Transverse colon (tissue), 4 donors: ENCODE data around the gene ATL1. TPM values are rescaled to one million over a fixed set of nuclear protein-coding genes. Genes with fewer than 3 reads are reported as not detected.

Source experiments
- DNase-seq: peaks from one replicate; pipeline ENCODE4 v3.0.0-alpha.2; 2019
- H3K27ac ChIP-seq, 4 donors: fragments of 200-600 bp; sonication (generic); 2 replicates each; pipeline ENCODE4 v1.5.1; 2016 to 2018; ENCODE audit warnings: inconsistent platforms in 4 of 4
- H3K27me3 ChIP-seq: fragments of 200-600 bp; sonication (generic); 2 replicates; pipeline ENCODE4 v1.5.1; 2017; ENCODE audit warnings: inconsistent platforms
- H3K36me3 ChIP-seq, 4 donors: fragments of 200-600 bp; sonication (generic); 2 replicates each; pipeline ENCODE4 v1.5.1; 2017 to 2019; ENCODE audit warnings: inconsistent platforms in 4 of 4
- H3K4me1 ChIP-seq, 4 donors: fragments of 200-600 bp; sonication (generic); 2 replicates each; pipeline ENCODE4 v1.5.1; 2017 to 2020; ENCODE audit warnings: inconsistent platforms in 4 of 4
- H3K4me3 ChIP-seq, 4 donors: fragments of 200-600 bp; sonication (generic); 1 replicate in 1 of 4; 2 replicates in 3 of 4; pipeline versions ENCODE4 v1.5.1 to v1.6.1; 2017 to 2019; ENCODE audit warnings: inconsistent platforms in 4 of 4
- H3K9me3 ChIP-seq, 2 donors: fragments of 200-600 bp; sonication (generic); 2 replicates each; pipeline ENCODE4 v1.5.1; 2017 to 2019; ENCODE audit warnings: inconsistent platforms in 2 of 2
- CTCF ChIP-seq, 5 experiments: fragments of 200-600 bp in 3 of 5; fragments of 450-650 bp in 2 of 5; sonication (generic) in 3 of 5; IDR thresholded peaks; 1 replicate in 2 of 5; 2 replicates in 3 of 5; pipeline ENCODE4 v1.5.1; 2016 to 2017; ENCODE audit warnings: antibody characterized with exemption in 5 of 5, inconsistent platforms in 3 of 5, mild to moderate bottlenecking in 2 of 5, moderate library complexity in 1 of 5
- EP300 ChIP-seq: sonication (generic); formaldehyde crosslinking; IDR thresholded peaks from one replicate; pipeline ENCODE4 v1.6.1; 2017; ENCODE audit warnings: antibody characterized with exemption, low read depth
- POLR2A ChIP-seq: fragments of 450-650 bp; IDR thresholded peaks from one replicate; pipeline ENCODE4 v1.6.1; 2016; ENCODE audit warnings: antibody characterized with exemption, mild to moderate bottlenecking, moderate library complexity
- POLR2AphosphoS5 ChIP-seq, 3 donors: sonication (generic); formaldehyde crosslinking; IDR thresholded peaks; one replicate each; pipeline ENCODE4 v1.6.1; 2016; ENCODE audit warnings: antibody characterized with exemption in 3 of 3
- WGBS, 2 donors: methylation state at CpG; one replicate each; pipeline ENCODE4 v1.1.5; 2018; ENCODE audit warnings: low coverage in 1 of 2; 5-methylcytosine and 5-hydroxymethylcytosine counted together
- in situ Hi-C, 4 donors: fragments of 200-750 bp; cut with MboI; loops; one replicate each; pipeline versions ENCODE4 v1.15.0 to v1.15.1; 2017; ENCODE audit warnings: low sequenced_read_pairs in 3 of 4, low pct_ligation_motif_present in 1 of 4, low pct_unique_long_range_greater_than_20kb in 1 of 4
- intact Hi-C: fragments of 100-400 bp; cut with DNase I; formaldehyde crosslinking; loops from one replicate; pipeline ENCODE4 v1.15.1; 2023; ENCODE audit warnings: low total_unique reads
- total RNA-seq, 4 donors: library from RNA; depleted of rRNA; stranded (reverse); fragments of >200 nt; gene quantifications; one replicate each; pipeline ENCODE4 v1.1.0, GENCODE V29; 2016

Gene ATL1
- total RNA-seq, 4 donors from 2014 or later, result 1.1 to 14.1 (median 11.4) TPM; not detected in 1

DNA sequence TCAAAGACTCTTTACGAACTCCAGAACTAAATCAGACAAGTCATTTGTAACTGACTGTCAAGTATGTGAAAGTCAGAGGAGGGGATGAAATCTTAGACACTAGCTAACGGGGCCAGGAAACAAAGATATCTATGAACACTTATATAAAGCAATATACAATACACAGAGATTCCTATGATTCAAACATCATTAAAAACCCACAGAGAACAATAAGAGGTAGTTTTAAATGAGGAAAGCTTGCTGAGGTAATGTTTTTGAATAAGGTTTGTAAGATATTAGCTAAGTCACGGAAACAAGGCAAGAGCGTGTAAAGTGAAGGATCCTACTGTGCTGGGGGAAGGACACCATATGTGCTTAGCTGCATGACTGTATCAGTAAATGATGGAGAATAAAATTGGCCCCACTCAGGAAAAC, 71.5 kb downstream of the ATL1 start:
- H3K27me3 ChIP-seq, result no peaks in the 10 kb centered on the region
- in situ Hi-C loops, result no loop called here
- H3K4me3 ChIP-seq, result no peak overlapping the region
- no peaks in the 10 kb centered on the region for H3K9me3 ChIP-seq
- no peak for TF ChIP-seq POLR2AphosphoS5 (IDR thresholded peaks at IDR 0.05)
- TF ChIP-seq POLR2A, result no peak
- TF ChIP-seq EP300, result no peak
- TF ChIP-seq CTCF (IDR thresholded peaks at IDR 0.05), result no peak
- DNase-seq, result no peak
- H3K4me1 ChIP-seq, result no peaks in the 10 kb centered on the region
- H3K27ac ChIP-seq, result no peak overlapping the region
- 89 to 93% methylated on average over 4 of the region's 4 CpGs for WGBS, 2 donors
- peaks cover 0 to 8% (median 2%) of the 10 kb centered on the region in 4 donors for H3K36me3 ChIP-seq
- intact Hi-C loops, result no loop called here

DNA sequence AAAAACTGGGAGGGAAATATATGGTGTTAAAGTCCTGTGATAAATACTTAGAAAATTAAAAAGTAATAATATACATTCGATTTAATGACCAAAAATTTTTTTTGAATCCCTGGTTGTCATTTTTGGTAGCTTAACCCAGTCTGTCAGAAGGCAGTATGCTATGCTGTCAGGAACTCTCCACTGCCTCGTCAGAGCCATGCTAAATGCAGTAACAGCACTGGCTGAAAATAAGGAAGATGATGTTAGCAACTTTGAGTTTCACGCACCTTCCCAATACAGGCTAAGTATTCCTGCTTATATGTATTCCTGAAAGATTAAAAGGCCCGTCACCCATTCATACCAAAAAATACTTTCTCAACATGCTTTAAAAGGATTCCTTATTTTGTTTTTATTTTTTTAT, 74.0 kb downstream of the ATL1 start:
- no peak overlapping the region for H3K4me3 ChIP-seq
- H3K36me3 ChIP-seq, result peaks cover 0 to 8% (median 2%) of the 10 kb centered on the region in 4 donors
- no peaks in the 10 kb centered on the region for H3K4me1 ChIP-seq
- 85 to 92% methylated on average over 4 of the region's 4 CpGs for WGBS, 2 donors
- H3K27me3 ChIP-seq, result no peaks in the 10 kb centered on the region
- no peaks in the 10 kb centered on the region for H3K9me3 ChIP-seq
- TF ChIP-seq EP300, result no peak
- TF ChIP-seq POLR2A, result no peak
- no peak for TF ChIP-seq POLR2AphosphoS5 (IDR thresholded peaks at IDR 0.05)
- no peak for TF ChIP-seq CTCF (IDR thresholded peaks at IDR 0.05)
- in situ Hi-C loops, result no loop called here
- H3K27ac ChIP-seq, result no peak overlapping the region
- DNase-seq, result no peak
- intact Hi-C loops, result no loop called here

GRCh38 chr14:50635141-50635540, 75.2 kb downstream of the ATL1 start:
- DNase-seq, result no peak
- Histone ChIP-seq H3K4me1 (no peaks in the 10 kb centered on the region), H3K4me3 (no peak overlapping the region), H3K9me3 (no peaks in the 10 kb centered on the region), H3K27me3 (no peaks in the 10 kb centered on the region), H3K36me3 (peaks cover 0 to 11% (median 5%) of the 10 kb centered on the region in 4 donors), H3K27ac (no peak overlapping the region)
- TF ChIP-seq POLR2A, result no peak
- no peak for TF ChIP-seq POLR2AphosphoS5 (IDR thresholded peaks at IDR 0.05)
- TF ChIP-seq CTCF (IDR thresholded peaks at IDR 0.05), result no peak
- no peak for TF ChIP-seq EP300
- intact Hi-C loops (no loop called here), in situ Hi-C loops (no loop called here)
- 89 to 95% methylated on average over 1 to 2 of the region's 2 CpGs for WGBS, 2 donors

DNA sequence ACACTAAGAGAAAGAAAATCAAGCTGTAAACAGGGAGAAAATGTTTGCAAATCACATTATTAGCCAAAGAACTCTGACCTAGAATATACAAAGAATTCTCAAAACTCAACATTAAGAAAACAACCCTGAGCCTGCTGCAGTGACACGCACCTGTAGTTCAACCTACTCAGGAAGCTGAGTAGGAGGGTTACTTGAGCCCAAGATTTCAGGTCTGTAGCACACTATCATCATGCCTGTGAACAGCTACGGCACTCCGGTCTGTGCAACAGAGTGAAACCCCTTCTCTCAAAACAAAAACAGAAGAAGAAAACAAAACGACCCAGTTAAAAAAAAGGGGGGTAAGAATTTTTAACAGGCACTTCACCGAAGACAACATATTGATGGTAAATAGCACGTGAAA, 87.3 kb downstream of the ATL1 start:
- TF ChIP-seq CTCF (IDR thresholded peaks at IDR 0.05) (no peak), EP300 (no peak), POLR2AphosphoS5 (IDR thresholded peaks at IDR 0.05) (no peak), POLR2A (no peak)
- Histone ChIP-seq H3K27me3 (no peaks in the 10 kb centered on the region), H3K36me3 (no peaks in the 10 kb centered on the region), H3K27ac (no peak overlapping the region), H3K4me3 (no peak overlapping the region), H3K9me3 (no peaks in the 10 kb centered on the region), H3K4me1 (peaks cover 0 to 4% (median 0%) of the 10 kb centered on the region in 4 donors)
- intact Hi-C loops (no loop called here), in situ Hi-C loops (no loop called here)
- no peak for DNase-seq
- WGBS, 2 donors, result 58 to 86% methylated on average over 6 of the region's 6 CpGs
